Activated naive CD4-positive, alpha-beta T cell treated with anti-CD3 and anti-CD28 coated beads for 36 hours (primary cell): ENCODE data around the gene SRSF5. TPM values are rescaled to one million over a fixed set of nuclear protein-coding genes. Genes with fewer than 3 reads are reported as not detected.

Experiments used
- CTCF ChIA-PET: fragments of 350-600 bp; sonication (Branson Sonifier 250); formaldehyde crosslinking; loops from one replicate; lab custom pipeline; 2021; ENCODE audit warnings: antibody characterized with exemption; lab: Charles Lee
- DNase-seq: peaks from one replicate; pipeline ENCODE4 v3.0.0-alpha.2; 2020
- H3K27ac Mint-ChIP-seq: one replicate; pipeline ENCODE4 v1.8.0; 2021; ENCODE audit warnings: mild to moderate bottlenecking, mixed read lengths
- H3K27me3 Mint-ChIP-seq: one replicate; pipeline ENCODE4 v1.8.0; 2021; ENCODE audit warnings: low read depth, mixed read lengths
- H3K36me3 Mint-ChIP-seq: one replicate; pipeline ENCODE4 v1.8.0; 2021; ENCODE audit warnings: low read depth, mixed read lengths
- H3K4me1 Mint-ChIP-seq: one replicate; pipeline ENCODE4 v1.8.0; 2021; ENCODE audit warnings: low read depth, mixed read lengths
- H3K4me3 Mint-ChIP-seq: one replicate; pipeline ENCODE4 v1.8.0; 2021; ENCODE audit warnings: mild to moderate bottlenecking, moderate library complexity, mixed read lengths
- H3K9me3 Mint-ChIP-seq: one replicate; pipeline ENCODE4 v1.8.0; 2021; ENCODE audit warnings: mixed read lengths
- intact Hi-C: fragments of 100-400 bp; cut with micrococcal nuclease; formaldehyde crosslinking; loops from one replicate; pipeline ENCODE4 v1.15.1; 2023
- total RNA-seq, 2 experiments: library from RNA; stranded (reverse); gene quantifications; one replicate each; pipeline ENCODE4 v1.2.3, GENCODE V29; 2021

Gene SRSF5
- total RNA-seq, 2 experiments from 2014 or later: 296 to 297 TPM

- intact Hi-C loops: no loop called here
- Mint-ChIP-seq H3K9me3 (no peaks in the 10 kb centered on the region), H3K27ac (no peak overlapping the region), H3K4me3 (no peak overlapping the region), H3K36me3 (no peaks in the 10 kb centered on the region), H3K27me3 (no peaks in the 10 kb centered on the region), H3K4me1 (peaks cover 11% of the 10 kb centered on the region)
- CTCF ChIA-PET: interaction anchor here (0.6 kb wide), 1 partner anchor 357 kb away, joined by 6 read pairs; no protein-coding TSS in a partner anchor
- DNase-seq: no peak
These were observed 14.2 kb upstream of the SRSF5 start for GRCh38 chr14:69752773-69753172.

GRCh38 chr14:69753860-69754259, 13.1 kb upstream of the SRSF5 start:
- no peak for DNase-seq
- Mint-ChIP-seq H3K36me3 (no peaks in the 10 kb centered on the region), H3K4me3 (no peak overlapping the region), H3K4me1 (peaks cover 11% of the 10 kb centered on the region), H3K27ac (no peak overlapping the region), H3K27me3 (no peaks in the 10 kb centered on the region), H3K9me3 (no peaks in the 10 kb centered on the region)
- CTCF ChIA-PET: interaction anchor here (0.9 to 1.4 kb wide), 2 partner anchors 23 to 566 kb away, joined by 3 to 4 read pairs; no protein-coding TSS in a partner anchor
- intact Hi-C loops: no loop called here

GRCh38 chr14:69754487-69754886, 12.5 kb upstream of the SRSF5 start:
- H3K27ac Mint-ChIP-seq: no peak overlapping the region

DNA sequence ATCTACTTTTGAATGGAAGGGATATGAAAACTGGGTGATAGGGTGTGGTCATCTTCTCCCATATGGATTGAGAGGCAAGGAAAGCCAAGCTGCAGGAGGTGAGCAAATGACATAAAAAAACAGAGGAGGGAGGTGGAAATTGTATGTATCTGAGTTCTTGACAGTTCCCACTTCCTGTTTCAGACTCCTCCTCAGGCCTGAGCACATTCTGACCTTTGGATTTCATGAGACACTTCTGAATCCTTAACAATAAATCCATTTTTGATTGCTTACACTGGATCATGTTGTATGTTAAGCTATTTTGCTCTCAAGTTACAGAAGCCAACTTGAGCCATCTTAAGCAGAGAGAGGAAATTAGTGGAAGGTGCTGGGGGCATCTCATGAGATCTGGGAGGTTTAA, 11.6 kb upstream of the SRSF5 start:
- CTCF ChIA-PET: interaction anchor here (0.6 to 0.9 kb wide), 2 partner anchors 9 to 12 kb away, joined by 3 read pairs; no protein-coding TSS in a partner anchor
- Mint-ChIP-seq H3K4me3 (no peak overlapping the region), H3K27ac (no peak overlapping the region), H3K36me3 (no peaks in the 10 kb centered on the region), H3K9me3 (no peaks in the 10 kb centered on the region), H3K4me1 (peaks cover 11% of the 10 kb centered on the region), H3K27me3 (no peaks in the 10 kb centered on the region)
- DNase-seq: no peak
- intact Hi-C loops: no loop called here

More at GRCh38 chr14:69754487-69754886, 12.5 kb upstream of the SRSF5 start:
- CTCF ChIA-PET: interaction anchor here (0.6 to 1.4 kb wide), 2 partner anchors 24 to 1066 kb away, joined by 3 read pairs; no protein-coding TSS in a partner anchor
- Mint-ChIP-seq H3K4me3 (no peak overlapping the region), H3K27me3 (no peaks in the 10 kb centered on the region), H3K4me1 (peaks cover 11% of the 10 kb centered on the region), H3K9me3 (no peaks in the 10 kb centered on the region), H3K36me3 (no peaks in the 10 kb centered on the region)
- intact Hi-C loops: no loop called here
- DNase-seq: no peak

DNA sequence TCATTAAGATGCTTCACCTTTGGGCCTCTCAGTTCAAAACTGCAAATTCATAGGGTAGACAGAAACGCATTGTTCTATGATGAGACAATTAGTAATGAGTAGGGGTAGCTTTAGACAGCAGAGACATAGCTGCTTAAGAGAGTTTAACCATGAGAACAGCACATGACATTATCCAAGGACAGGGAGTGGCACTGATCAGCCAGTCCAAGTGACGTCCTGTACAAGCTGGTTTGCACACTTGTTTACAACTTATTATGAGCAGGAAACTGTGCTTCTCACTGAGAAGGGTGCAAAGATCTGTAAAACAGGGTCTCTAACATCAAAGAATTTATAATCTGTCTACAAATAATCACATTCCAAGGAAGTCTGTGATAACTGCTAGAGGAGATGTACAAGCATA, 11.2 kb upstream of the SRSF5 start:
- no peaks in the 10 kb centered on the region for H3K36me3 Mint-ChIP-seq
- no peak for DNase-seq
- peaks cover 12% of the 10 kb centered on the region for H3K4me1 Mint-ChIP-seq
- H3K4me3 Mint-ChIP-seq: no peak overlapping the region
- H3K27me3 Mint-ChIP-seq: no peaks in the 10 kb centered on the region
- no peaks in the 10 kb centered on the region for H3K9me3 Mint-ChIP-seq
- CTCF ChIA-PET: interaction anchor here (0.6 to 0.9 kb wide), 2 partner anchors 9 to 12 kb away, joined by 3 read pairs; no protein-coding TSS in a partner anchor
- intact Hi-C loops: no loop called here
- no peak overlapping the region for H3K27ac Mint-ChIP-seq

- peaks cover 16% of the 10 kb centered on the region for H3K4me1 Mint-ChIP-seq
- no peaks in the 10 kb centered on the region for H3K27me3 Mint-ChIP-seq
- H3K9me3 Mint-ChIP-seq: no peaks in the 10 kb centered on the region
- no peak overlapping the region for H3K27ac Mint-ChIP-seq
- H3K4me3 Mint-ChIP-seq: no peak overlapping the region
- H3K36me3 Mint-ChIP-seq: no peaks in the 10 kb centered on the region
- CTCF ChIA-PET: interaction anchor here (0.9 kb wide), 1 partner anchor 10 kb away, joined by 3 read pairs; no protein-coding TSS in a partner anchor
- intact Hi-C loops: no loop called here
- no peak for DNase-seq
These were observed 10.6 kb upstream of the SRSF5 start for GRCh38 chr14:69756298-69756697.

- intact Hi-C loops: no loop called here
- Mint-ChIP-seq H3K27ac (no peak overlapping the region), H3K9me3 (peaks cover 10% of the 10 kb centered on the region), H3K4me3 (no peak overlapping the region), H3K4me1 (peaks cover 42% of the 10 kb centered on the region), H3K27me3 (no peaks in the 10 kb centered on the region), H3K36me3 (peaks cover 9% of the 10 kb centered on the region)
- CTCF ChIA-PET: no interaction called here
- DNase-seq: no peak
These were observed 6.1 kb upstream of the SRSF5 start for GRCh38 chr14:69760810-69761209.

DNA sequence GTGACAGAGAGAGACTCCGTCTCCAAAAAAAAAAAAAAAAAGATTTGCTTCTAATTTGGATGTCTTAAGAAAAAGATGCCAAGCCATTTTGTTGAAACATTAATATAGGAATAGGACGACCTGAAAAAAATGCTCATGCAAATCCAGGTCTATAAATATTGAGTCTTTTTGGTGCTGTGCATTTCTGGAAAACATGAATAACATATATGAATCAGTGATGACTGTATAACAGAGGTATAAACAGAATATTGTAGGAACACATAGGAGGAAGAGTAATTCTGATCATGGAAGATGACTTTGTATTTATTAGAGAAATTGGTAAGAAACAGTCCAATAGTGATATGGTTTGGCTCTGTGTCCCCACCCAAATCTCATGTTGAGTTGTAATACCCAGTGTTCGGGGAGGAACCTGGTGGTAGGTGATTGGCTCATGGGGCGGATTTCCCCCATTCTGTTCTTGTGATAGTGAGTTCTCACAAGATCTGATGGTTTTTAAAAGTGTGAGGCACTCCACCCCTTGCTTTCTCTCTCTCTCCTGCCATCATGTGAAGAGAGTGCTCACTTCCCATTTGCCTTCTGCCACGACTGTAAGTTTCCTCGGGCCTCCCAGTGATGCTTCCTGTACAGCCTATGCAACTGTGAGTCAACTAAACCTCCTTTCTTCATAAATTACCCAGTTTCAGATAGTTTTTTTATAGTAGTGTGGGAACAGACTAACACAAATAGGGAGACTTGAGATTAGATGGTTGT, 3.0 kb upstream of the SRSF5 start:
- CTCF ChIA-PET: interaction anchor here (0.7 kb wide), 1 partner anchor 14 kb away, joined by 3 read pairs; no protein-coding TSS in a partner anchor
- Mint-ChIP-seq H3K27ac (peak overlapping the region; percentile 91), H3K4me1 (peaks cover 61% of the 10 kb centered on the region), H3K27me3 (no peaks in the 10 kb centered on the region), H3K9me3 (peaks cover 11% of the 10 kb centered on the region), H3K4me3 (no peak overlapping the region), H3K36me3 (peaks cover 29% of the 10 kb centered on the region)
- intact Hi-C loops: no loop called here
- peak; percentile 74 for DNase-seq

- peaks cover 75% of the 10 kb centered on the region for H3K4me1 Mint-ChIP-seq
- CTCF ChIA-PET: interaction anchor here (0.8 to 1.2 kb wide), 3 partner anchors 12 to 41 kb away, joined by 3 read pairs; no protein-coding TSS in a partner anchor
- peak overlapping the region; percentile 100 for H3K27ac Mint-ChIP-seq
- peaks cover 11% of the 10 kb centered on the region for H3K9me3 Mint-ChIP-seq
- peak; percentile 95 for DNase-seq
- no peaks in the 10 kb centered on the region for H3K27me3 Mint-ChIP-seq
- H3K4me3 Mint-ChIP-seq: peak overlapping the region; percentile 97
- intact Hi-C loops: loop anchor here (1.0 to 5.0 kb wide), 12 partner anchors 21 to 1119 kb away; partner anchors contain the start of genes ACTN1, DCAF5, ERH and MAP3K9
- peaks cover 59% of the 10 kb centered on the region for H3K36me3 Mint-ChIP-seq
These were observed 542 bp downstream of the SRSF5 start for GRCh38 chr14:69767369-69767999.

DNA sequence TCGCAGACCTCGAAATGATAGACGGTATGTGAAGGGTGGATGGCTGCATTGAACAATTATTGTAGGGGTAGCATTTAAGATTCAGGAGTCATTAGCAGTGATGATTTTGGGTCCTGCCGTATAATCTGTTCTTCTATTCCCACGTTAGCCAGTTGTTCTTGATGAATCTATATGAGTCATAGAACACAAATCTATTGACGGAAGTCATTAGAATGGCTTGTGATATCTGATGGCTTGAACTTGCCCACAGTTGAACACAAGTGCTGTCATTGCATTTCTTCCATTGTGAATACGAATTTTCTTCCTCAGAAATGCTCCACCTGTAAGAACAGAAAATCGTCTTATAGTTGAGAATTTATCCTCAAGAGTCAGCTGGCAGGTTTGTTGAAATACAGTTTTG, 1.9 kb downstream of the SRSF5 start:
- H3K27ac Mint-ChIP-seq: peak overlapping the region; percentile 100
- peak overlapping the region; percentile 97 for H3K4me3 Mint-ChIP-seq
- H3K27me3 Mint-ChIP-seq: no peaks in the 10 kb centered on the region
- CTCF ChIA-PET: no interaction called here
- peaks cover 9% of the 10 kb centered on the region for H3K9me3 Mint-ChIP-seq
- intact Hi-C loops: loop anchor here (5.0 kb wide), 2 partner anchors 792 to 888 kb away; partner anchors contain the start of gene ACTN1
- peaks cover 74% of the 10 kb centered on the region for H3K4me1 Mint-ChIP-seq
- peaks cover 68% of the 10 kb centered on the region for H3K36me3 Mint-ChIP-seq
- DNase-seq: no peak

DNA sequence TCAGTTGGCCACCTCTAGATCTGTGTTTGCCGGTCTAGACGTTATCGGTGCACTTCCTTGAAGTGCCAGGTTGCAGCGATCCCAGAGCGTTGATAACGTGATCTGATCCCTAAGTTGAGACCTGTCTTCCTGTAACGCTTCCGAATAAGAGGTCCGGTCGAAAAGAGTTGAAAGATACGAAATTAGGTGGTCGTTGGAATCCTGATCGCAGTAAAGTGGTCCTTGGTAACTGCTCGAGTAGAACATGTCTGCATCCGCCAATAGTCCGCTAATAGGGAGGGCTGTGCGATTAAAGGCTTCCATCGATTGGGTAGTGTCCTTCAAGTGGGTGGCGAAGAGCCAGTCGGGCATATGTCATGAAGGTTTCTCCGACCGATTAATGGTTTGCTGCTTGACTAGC, 2.7 kb downstream of the SRSF5 start:
- intact Hi-C loops: loop anchor here (5.0 kb wide), 2 partner anchors 792 to 888 kb away; partner anchors contain the start of gene ACTN1
- Mint-ChIP-seq H3K4me1 (peaks cover 73% of the 10 kb centered on the region), H3K9me3 (peaks cover 4% of the 10 kb centered on the region), H3K4me3 (peak overlapping the region; percentile 41), H3K27ac (no peak overlapping the region), H3K36me3 (peaks cover 69% of the 10 kb centered on the region), H3K27me3 (no peaks in the 10 kb centered on the region)
- CTCF ChIA-PET: no interaction called here
- DNase-seq: no peak

DNA sequence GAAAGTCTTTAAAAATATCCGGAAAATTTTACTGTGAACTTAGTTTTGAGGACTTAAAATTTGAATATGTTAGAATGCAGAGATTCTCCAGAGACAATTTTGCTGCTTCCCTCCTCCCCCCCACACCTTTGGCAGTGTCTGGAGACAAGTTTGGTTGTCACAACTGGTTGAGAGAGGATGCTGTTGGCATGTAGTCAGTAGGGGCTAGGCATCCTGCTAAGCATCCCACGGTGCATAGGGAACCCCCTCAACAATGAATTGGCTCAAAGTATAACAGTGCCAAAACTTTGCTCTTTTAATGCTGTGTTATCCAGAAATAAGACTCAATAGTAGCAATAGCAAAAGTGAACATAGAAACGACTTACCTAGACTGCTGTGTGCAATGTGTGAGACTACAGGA, 3.6 kb downstream of the SRSF5 start:
- Mint-ChIP-seq H3K4me3 (no peak overlapping the region), H3K36me3 (peaks cover 76% of the 10 kb centered on the region), H3K4me1 (peaks cover 78% of the 10 kb centered on the region), H3K27ac (peak overlapping the region; percentile 69), H3K27me3 (no peaks in the 10 kb centered on the region), H3K9me3 (peaks cover 4% of the 10 kb centered on the region)
- DNase-seq: no peak
- CTCF ChIA-PET: no interaction called here
- intact Hi-C loops: no loop called here
